CD4-positive, alpha-beta T cell treated with Interleukin-15 for 1 hour (primary cell): ENCODE data around the gene KIAA1755.
"Not testable (repeated sequence)": the region's sequence is repeated elsewhere in the genome, so short reads cannot be mapped to it uniquely, and the experiment has no call there.

Source experiments
- DNase-seq: peaks from one replicate; pipeline ENCODE4 v3.0.0-alpha.2; 2020

KIAA1755 gene

GRCh38 chr20:38262931-38263330 lies 2.4 kb upstream of the KIAA1755 start:
- no peak for DNase-seq

DNA sequence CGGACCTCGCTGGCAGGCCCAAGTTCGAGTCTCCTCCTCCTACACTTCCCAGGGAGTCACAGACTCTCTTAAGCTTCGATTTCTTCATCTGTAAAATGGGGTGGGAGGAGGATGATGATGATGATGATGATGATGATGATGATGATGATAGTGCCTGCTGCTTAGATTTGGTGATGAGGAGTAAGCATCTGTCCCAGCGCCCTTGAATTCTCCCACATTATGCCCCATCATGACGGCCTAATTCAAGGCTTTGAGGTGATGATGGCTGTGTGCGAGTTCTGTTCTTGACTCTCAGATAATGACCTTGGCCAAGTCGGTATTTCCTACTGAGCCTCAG lies 487 bp upstream of the KIAA1755 start:
- DNase-seq = no peak

DNA sequence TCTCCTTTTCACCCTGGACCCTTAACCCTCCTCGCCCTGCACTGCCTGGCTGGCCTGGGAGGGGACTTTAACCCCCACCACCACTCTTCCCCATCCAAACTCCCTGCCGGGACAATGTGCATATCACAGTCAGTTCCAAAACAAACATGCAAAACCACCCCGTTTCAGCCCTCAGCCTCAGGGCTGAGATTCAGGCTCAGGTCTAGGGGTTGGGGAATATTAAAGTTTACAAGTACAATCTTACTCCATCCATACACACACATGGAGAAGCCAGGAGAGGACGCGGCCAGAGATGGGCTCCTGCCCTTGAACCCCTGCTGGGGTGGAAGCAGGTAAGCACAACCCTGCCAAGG lies 534 bp downstream of the KIAA1755 start:
- no peak for DNase-seq

- DNase-seq = no peak
Observed at GRCh38 chr20:38258545-38259215, 1.9 kb downstream of the KIAA1755 start.

DNA sequence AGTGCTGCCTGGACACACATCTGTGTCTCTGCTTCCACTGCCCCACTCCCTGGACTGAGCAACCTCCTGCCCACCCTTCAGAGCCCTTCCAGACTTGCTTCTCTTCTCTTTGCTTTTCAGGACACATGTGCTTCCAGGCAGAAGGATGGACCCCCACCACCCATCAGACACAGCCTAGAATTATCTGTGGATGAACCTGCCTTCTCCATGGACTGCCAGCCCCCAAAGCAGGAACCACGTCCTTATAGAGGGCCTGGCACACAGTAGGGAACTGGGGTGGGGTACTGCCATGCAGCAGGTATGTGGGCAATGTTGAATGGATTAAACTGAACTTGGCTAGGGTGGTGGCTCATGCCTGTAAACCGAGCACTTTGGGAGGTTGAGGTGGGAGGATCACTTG lies 3.6 kb downstream of the KIAA1755 start:
- no peak for DNase-seq

- DNase-seq = no peak
Observed at GRCh38 chr20:38256021-38256420, 4.5 kb downstream of the KIAA1755 start.

- DNase-seq = no peak
Observed at GRCh38 chr20:38255393-38255792, 5.1 kb downstream of the KIAA1755 start.

DNA sequence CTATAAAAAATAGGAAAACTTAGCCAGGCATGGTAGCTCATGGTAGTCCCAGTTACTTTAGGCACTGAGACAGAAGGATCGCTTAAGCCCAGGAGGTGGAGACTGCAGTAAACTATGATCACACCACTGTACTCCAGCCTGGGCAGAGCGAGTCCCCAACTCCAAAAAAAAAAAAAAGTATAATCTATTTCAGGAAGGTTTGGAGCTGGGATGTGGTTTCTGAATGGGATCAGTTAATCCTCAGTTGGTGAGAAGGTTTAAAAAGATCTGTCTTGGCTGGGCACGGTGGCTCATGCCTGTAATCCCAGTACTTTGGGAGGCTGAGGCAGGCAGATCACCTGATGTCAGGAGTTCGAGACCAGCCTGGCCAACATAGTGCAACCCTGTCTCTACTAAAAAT lies 5.9 kb downstream of the KIAA1755 start:
- not testable (repeated sequence) for DNase-seq

- no peak for DNase-seq
Observed at GRCh38 chr20:38253571-38253970, 7.0 kb downstream of the KIAA1755 start.

GRCh38 chr20:38252292-38253288 lies 7.9 kb downstream of the KIAA1755 start:
- DNase-seq = no peak

DNA sequence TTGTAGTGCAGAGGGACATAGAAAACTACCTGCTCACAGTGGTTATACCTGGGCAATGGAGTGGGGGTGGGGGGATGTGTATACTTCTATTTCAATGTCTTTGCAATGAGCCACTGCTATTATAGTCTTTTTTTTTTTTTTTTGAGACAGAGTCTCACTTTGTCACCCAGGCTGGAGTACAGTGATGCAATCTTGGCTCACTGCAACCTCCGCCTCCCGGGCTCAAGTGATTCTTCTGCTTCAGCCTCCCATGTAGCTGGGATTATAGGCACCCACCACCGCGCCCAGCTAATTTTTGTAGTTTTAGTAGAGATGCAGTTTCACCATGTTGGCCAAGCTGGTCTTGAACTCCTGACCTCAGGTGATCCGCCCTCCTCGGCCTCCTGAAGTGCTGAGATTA lies 9.1 kb downstream of the KIAA1755 start:
- DNase-seq = not testable (repeated sequence)

GRCh38 chr20:38250609-38251008 lies 9.9 kb downstream of the KIAA1755 start:
- no peak for DNase-seq

DNA sequence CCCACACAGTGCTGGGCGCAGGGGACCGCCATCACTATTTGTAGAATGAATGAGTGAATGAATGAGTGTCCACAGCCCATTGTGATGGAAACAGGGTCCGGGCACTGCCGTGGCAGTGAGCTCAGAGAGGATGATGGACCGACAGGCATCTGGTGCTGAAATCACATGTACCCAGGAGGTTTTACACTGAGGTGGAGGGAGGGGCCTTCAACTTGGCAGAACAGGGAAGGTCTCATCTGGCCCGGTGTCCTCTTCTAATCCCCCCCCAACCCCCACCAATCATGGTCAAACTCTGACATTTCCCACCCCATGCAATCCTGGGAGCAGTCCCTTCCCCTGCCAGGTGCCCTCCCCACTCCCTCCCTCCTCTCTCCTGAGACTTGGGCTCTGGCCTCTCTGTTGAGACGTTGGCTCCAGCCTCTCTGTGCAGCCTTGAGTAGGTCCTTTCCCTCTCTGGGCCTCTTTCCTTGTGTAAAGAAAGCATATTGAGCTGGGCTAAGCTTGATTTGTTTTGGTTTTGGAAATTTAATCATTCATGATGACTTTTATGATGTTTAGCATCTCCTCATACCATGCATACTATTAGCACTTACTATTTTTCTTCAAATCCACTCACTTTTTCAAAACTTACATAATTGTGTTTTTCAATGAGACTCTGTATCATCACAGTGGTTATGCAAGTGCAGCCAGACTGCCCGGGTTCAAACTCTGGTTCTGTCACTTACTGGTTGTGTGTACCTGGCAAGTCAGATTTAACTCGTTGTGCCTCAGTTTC lies 10.8 kb downstream of the KIAA1755 start:
- no peak for DNase-seq

DNA sequence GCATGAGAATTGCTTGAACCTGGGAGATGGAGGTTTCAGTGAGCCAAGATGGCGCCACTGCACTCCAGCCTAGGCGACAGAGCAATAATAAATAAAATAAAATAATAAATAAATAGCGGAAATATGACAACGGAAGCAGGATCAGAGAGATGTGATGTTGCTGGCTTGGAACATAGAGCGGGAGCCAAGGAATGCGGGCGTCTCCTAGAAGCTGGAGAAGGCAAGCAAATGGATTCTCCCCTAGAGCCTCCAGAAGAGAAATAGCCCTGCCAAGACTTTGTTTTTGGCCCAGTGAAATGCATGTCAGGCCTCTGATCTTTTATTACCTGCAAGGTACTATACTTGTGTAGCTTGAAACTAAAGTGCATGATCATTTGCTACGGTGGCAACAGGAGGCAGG lies 12.4 kb downstream of the KIAA1755 start:
- DNase-seq = no peak

GRCh38 chr20:38247725-38248124 lies 12.8 kb downstream of the KIAA1755 start:
- DNase-seq = not testable (repeated sequence)

DNA sequence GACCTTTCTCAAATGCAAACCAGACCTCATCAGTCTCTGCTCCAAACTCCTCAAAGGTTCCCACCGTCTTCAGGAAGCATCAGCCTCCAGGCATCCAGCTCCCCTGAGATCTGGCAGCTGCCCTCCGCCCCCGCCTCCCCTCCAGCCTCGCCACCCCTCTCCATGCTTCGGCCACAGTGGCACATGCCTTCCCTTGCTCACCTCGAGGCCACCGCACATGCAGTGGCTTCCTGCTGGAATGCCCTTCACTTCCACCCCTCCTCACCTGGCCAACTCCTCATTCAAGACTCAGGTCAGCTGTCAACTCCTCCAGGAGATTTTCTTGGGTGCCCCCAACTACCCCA lies 13.4 kb downstream of the KIAA1755 start:
- no peak for DNase-seq

DNA sequence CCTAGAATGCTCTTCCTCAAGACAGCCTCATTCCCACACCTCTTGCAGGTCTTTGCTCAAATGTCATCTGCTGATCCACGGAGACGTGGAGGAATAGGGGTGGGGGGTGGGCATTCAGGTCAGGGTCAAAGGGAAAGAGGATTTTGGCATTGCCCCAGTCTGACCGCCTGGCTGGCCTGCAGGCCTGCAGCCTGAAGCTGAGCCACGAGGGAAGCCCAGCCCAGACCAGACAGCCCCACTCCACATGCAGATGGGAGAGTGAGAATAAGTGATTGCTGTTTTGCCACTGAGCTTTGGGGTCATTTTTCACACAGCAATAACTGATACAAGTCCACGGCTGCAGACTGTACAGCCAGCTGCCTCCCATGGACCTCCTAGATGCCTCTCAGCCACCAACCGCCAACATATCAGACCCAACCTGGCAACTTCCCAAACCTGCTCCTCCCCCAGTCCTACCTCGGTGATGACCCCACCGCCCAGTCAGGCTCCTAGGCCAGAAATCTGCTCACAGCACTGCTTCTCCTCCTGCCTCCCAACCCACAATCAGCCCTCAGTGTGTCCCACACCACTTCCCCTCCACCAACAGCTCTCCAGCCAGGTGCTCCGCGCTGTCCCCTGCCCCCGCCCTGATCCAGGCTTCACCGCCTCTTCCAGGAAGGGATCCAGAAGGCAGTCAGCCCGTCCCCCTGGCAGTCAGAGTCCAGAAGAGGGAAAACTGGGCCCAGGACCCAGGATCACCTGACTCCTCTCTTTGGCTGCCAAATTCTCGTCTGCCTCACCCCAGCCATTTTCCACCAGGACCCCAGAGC lies 14.0 kb downstream of the KIAA1755 start:
- no peak for DNase-seq

DNA sequence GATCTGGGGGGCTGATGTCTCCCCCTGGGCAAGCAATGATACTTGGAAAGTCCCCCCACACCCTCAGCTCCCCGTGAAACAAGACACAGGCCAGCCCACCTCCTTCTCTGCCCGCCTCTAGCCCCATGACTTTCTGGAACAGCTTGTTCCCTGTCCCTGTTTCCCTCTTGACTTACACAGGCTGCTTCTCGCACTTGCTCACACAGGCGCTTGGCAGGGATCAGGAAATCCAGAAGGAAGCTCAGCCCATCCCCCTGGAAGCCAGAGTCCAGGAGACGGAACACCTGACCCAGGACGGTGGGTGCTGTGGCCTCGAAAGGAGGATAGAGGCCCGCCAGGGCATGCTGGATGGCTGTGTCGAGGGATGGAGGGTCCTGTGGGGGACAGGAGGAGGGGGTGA lies 14.8 kb downstream of the KIAA1755 start:
- no peak for DNase-seq

- no peak for DNase-seq
Observed at GRCh38 chr20:38243709-38244020, 16.9 kb downstream of the KIAA1755 start.

- DNase-seq = no peak
Observed at GRCh38 chr20:38242848-38243708, 17.5 kb downstream of the KIAA1755 start.

DNA sequence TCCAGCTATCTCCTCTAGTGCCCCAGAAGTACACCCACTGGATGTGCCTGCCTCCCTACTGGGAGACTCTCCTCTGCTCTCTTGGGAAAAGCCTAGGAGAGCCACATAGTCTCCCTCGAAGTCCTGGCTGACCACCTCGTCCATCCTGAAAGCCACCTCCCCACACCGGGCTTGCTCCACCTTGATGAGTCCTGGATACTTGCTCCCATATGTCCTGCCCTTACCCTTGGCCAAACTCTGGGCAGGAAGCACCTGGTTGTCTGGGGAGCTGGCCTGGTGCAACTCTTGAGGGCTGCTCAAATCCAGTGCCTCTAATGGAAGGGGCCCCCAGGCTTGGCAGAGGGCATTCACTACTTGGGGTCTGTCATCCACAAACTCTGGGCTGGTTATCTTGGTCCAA lies 19.3 kb downstream of the KIAA1755 start:
- no peak for DNase-seq

DNA sequence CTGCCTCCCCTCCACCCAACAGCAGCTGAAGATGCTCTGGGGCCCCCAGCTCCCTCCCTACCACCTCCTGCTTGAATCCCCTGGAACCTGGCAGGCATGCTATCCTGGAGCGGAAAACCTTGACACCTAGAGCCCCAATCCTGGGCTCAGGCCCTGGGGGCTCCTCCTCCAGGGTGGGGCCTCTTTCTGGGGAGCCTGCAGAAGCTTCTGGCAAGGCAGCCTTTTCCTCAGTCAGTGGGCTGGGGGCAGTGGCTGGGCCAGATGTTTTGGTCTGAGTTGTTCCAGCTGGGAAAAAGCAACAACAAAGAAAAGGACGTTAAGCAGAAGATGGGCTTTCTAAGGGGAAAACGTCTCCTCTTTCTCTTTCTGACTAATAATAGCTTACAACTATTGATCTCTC lies 21.1 kb downstream of the KIAA1755 start:
- DNase-seq = no peak
